SU-DHL-6 (cell line): ENCODE measurements around the gene TUBB.

Source experiments
- EZH2phosphoT487 ChIP-seq: fragments of 200-600 bp; sonication (generic), shearing (Covaris generic); conservative IDR thresholded peaks from 2 replicates; pipeline ENCODE4 v1.6.1; 2018; ENCODE audit warnings: mild to moderate bottlenecking, antibody characterized with exemption, low read length, moderate library complexity, mixed read lengths
- TF ChIP-seq, protein P1 (sequence below): fragments of 200-600 bp; sonication (generic); IDR thresholded peaks from one replicate; pipeline ENCODE4 v1.5.1; 2017; ENCODE audit warnings: antibody characterized with exemption, mild to moderate bottlenecking, low read length, moderate library complexity; ENCODE audit not compliant: insufficient read depth, poor library complexity, severe bottlenecking

DNA sequence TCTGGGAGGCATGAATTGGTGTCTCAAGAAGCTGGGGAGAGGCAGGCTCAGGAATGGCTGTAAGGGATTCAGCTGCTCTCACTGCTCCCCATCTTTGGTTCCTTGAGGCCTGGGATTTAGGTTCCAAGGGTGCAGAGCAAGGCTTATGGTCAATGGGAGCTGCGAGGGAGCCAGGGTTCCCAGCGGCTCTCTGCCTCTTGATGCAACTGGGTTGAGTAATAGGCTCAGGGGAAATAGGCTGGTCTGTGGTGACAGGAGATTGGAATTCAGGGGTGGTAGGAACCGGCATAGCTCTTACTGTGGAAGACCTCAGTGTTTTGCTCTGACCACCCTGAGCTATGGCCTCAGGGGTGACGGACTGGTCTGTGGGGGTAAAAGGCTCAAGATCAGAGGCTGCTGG lies 16.3 kb upstream of the TUBB start:
- TF ChIP-seq, protein P1, sequence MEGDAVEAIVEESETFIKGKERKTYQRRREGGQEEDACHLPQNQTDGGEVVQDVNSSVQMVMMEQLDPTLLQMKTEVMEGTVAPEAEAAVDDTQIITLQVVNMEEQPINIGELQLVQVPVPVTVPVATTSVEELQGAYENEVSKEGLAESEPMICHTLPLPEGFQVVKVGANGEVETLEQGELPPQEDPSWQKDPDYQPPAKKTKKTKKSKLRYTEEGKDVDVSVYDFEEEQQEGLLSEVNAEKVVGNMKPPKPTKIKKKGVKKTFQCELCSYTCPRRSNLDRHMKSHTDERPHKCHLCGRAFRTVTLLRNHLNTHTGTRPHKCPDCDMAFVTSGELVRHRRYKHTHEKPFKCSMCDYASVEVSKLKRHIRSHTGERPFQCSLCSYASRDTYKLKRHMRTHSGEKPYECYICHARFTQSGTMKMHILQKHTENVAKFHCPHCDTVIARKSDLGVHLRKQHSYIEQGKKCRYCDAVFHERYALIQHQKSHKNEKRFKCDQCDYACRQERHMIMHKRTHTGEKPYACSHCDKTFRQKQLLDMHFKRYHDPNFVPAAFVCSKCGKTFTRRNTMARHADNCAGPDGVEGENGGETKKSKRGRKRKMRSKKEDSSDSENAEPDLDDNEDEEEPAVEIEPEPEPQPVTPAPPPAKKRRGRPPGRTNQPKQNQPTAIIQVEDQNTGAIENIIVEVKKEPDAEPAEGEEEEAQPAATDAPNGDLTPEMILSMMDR = no peak
- no peak for TF ChIP-seq EZH2phosphoT487
